K562 (cell line): ENCODE data around the gene SET. TPM values are rescaled to one million over a fixed set of nuclear protein-coding genes. Genes with fewer than 3 reads are reported as not detected.

Experiments used
- CBFB ChIP-seq: sonication (generic); formaldehyde crosslinking; IDR thresholded peaks from 2 replicates; pipeline ENCODE4 v1.4.0; 2020; ENCODE audit warnings: mild to moderate bottlenecking, missing genetic modification reagents
- CREB3 ChIP-seq: fragments of 450-650 bp; conservative IDR thresholded peaks from 2 replicates; pipeline ENCODE4 v1.6.1; 2016; ENCODE audit warnings: missing genetic modification characterization, low read depth, mild to moderate bottlenecking, missing compliant biosample characterization, moderate library complexity
- ELF4 ChIP-seq: fragments of 450-650 bp; formaldehyde crosslinking; IDR thresholded peaks from 2 replicates; pipeline ENCODE4 v1.4.0; 2022; ENCODE audit warnings: missing genetic modification characterization
- FOXK1 ChIP-seq: sonication (generic); formaldehyde crosslinking; IDR thresholded peaks from 2 replicates; pipeline ENCODE4 v1.8.0; 2022; ENCODE audit warnings: missing genetic modification reagents, mild to moderate bottlenecking, borderline replicate concordance
- GABPB1 ChIP-seq: sonication (generic); formaldehyde crosslinking; IDR thresholded peaks from 2 replicates; pipeline ENCODE4 v1.8.0; 2022; ENCODE audit warnings: mild to moderate bottlenecking, missing genetic modification reagents
- HDAC3 ChIP-seq: fragments of 450-650 bp; IDR thresholded peaks from 2 replicates; pipeline ENCODE4 v1.6.1; 2018; ENCODE audit warnings: borderline replicate concordance, mild to moderate bottlenecking, moderate library complexity; ENCODE audit not compliant: partially characterized antibody
- HEY1 ChIP-seq: fragments of 250-450 bp; sonication (Bioruptor Pico); IDR thresholded peaks from 2 replicates; pipeline ENCODE4 v1.5.0; 2020; ENCODE audit warnings: mild to moderate bottlenecking, moderate library complexity, borderline replicate concordance
- LEF1 ChIP-seq: fragments of 450-650 bp; IDR thresholded peaks from 2 replicates; pipeline ENCODE4 v1.6.1; 2016; ENCODE audit warnings: mild to moderate bottlenecking
- MTA2 ChIP-seq: fragments of 450-650 bp; IDR thresholded peaks from 2 replicates; pipeline ENCODE4 v1.6.1; 2016; ENCODE audit warnings: low read depth
- NCOA6 ChIP-seq: fragments of 450-650 bp; IDR thresholded peaks from 2 replicates; pipeline ENCODE4 v1.6.1; 2017; ENCODE audit warnings: mild to moderate bottlenecking
- NR2F6 ChIP-seq: fragments of 450-650 bp; formaldehyde crosslinking; IDR thresholded peaks from 2 replicates; pipeline ENCODE4 v1.4.0; 2020; ENCODE audit warnings: mild to moderate bottlenecking
- NUFIP1 ChIP-seq: fragments of 450-650 bp; IDR thresholded peaks from 2 replicates; pipeline ENCODE4 v1.6.1; 2018; ENCODE audit not compliant: partially characterized antibody
- POU5F1 ChIP-seq: fragments of 150-350 bp; IDR thresholded peaks from 2 replicates; pipeline ENCODE4 v1.6.1; 2014; ENCODE audit warnings: borderline replicate concordance, low read length, low read depth, mild to moderate bottlenecking; ENCODE audit not compliant: partially characterized antibody
- RFX7 ChIP-seq: fragments of 250-450 bp; sonication (Bioruptor Pico); IDR thresholded peaks from 2 replicates; pipeline ENCODE4 v1.5.1; 2021; ENCODE audit warnings: mild to moderate bottlenecking
- RNF2 ChIP-seq: sonication (generic); IDR thresholded peaks from 2 replicates; pipeline ENCODE4 v1.6.1; 2016
- SMARCC2 ChIP-seq: fragments of 450-650 bp; IDR thresholded peaks from 2 replicates; pipeline ENCODE4 v1.6.1; 2017; ENCODE audit warnings: antibody characterized with exemption, moderate library complexity, mild to moderate bottlenecking, low read depth
- ZNF184 ChIP-seq: sonication (generic); formaldehyde crosslinking; IDR thresholded peaks from 2 replicates; pipeline ENCODE4 v1.5.0; 2020; ENCODE audit warnings: missing genetic modification reagents
- ZNF717 ChIP-seq: fragments of 250-450 bp; sonication (Bioruptor Pico); IDR thresholded peaks from 2 replicates; pipeline ENCODE4 v1.5.0; 2021
- ZNF766 ChIP-seq: fragments of 200-800 bp; sonication (Bioruptor generic); conservative IDR thresholded peaks from 2 replicates; pipeline ENCODE4 v1.6.1; 2016; ENCODE audit warnings: missing genetic modification characterization, missing compliant biosample characterization
- polyA plus RNA-seq, 8 experiments: library from polyadenylated mRNA; depleted of rRNA in 4 of 8; stranded (reverse) in 5 of 8; unstranded in 3 of 8; fragments of >200 nt; fragmentation: Nextera tagmentation in 2 of 8; fragmentation: Illumina TruSeq in 1 of 8; extraction: Ambion mirVana in 2 of 8; extraction: Trizol in 1 of 8; gene quantifications; 2 replicates each; pipeline versions ENCODE4 v1.2.1 to v1.2.3, GENCODE V29; 2011 to 2014; ENCODE audit warnings: inconsistent platforms in 1 of 8, missing spikeins in 1 of 8
- total RNA-seq, 7 experiments: library from RNA; depleted of rRNA in 6 of 7; stranded (reverse); fragments of >200 nt in 6 of 7; fragmentation: Illumina TruSeq in 2 of 7; extraction: Trizol in 2 of 7; gene quantifications; 2 replicates each; pipeline versions ENCODE4 v1.2.1 to v1.2.3, GENCODE V29; 2011 to 2021; ENCODE audit warnings: low replicate concordance in 1 of 7
- TF ChIP-seq, protein P1 (sequence below), 2 experiments: fragments of 450-650 bp in 1 of 2; IDR thresholded peaks; 2 replicates each; pipeline ENCODE4 v1.6.1; 2011 to 2017; ENCODE audit warnings: low read depth in 2 of 2, antibody characterized with exemption in 1 of 2, borderline replicate concordance in 1 of 2, low read length in 1 of 2, mild to moderate bottlenecking in 1 of 2, mixed read lengths in 1 of 2; ENCODE audit not compliant: control insufficient read depth in 1 of 2
- TF ChIP-seq, protein P2 (sequence below): fragments of 450-650 bp; formaldehyde crosslinking; IDR thresholded peaks from 2 replicates; pipeline ENCODE4 v1.4.0; 2020; ENCODE audit warnings: mild to moderate bottlenecking, mixed read lengths
- TF ChIP-seq, protein P3 (sequence below), 2 experiments: fragments of 450-650 bp in 1 of 2; sonication (generic) in 1 of 2; formaldehyde crosslinking; conservative IDR thresholded peaks; 2 replicates each; pipeline versions ENCODE4 v1.4.0 to v1.8.1; 2020 to 2022; ENCODE audit warnings: mild to moderate bottlenecking in 1 of 2, missing genetic modification reagents in 1 of 2

The SET gene
- total and polyA plus RNA-seq, 9 of the 15 experiments (the other 6 are each of a cell fraction or from before 2014, with no cell fraction given), result 404 to 1,447 (median 907) TPM

- TF ChIP-seq, protein P1, sequence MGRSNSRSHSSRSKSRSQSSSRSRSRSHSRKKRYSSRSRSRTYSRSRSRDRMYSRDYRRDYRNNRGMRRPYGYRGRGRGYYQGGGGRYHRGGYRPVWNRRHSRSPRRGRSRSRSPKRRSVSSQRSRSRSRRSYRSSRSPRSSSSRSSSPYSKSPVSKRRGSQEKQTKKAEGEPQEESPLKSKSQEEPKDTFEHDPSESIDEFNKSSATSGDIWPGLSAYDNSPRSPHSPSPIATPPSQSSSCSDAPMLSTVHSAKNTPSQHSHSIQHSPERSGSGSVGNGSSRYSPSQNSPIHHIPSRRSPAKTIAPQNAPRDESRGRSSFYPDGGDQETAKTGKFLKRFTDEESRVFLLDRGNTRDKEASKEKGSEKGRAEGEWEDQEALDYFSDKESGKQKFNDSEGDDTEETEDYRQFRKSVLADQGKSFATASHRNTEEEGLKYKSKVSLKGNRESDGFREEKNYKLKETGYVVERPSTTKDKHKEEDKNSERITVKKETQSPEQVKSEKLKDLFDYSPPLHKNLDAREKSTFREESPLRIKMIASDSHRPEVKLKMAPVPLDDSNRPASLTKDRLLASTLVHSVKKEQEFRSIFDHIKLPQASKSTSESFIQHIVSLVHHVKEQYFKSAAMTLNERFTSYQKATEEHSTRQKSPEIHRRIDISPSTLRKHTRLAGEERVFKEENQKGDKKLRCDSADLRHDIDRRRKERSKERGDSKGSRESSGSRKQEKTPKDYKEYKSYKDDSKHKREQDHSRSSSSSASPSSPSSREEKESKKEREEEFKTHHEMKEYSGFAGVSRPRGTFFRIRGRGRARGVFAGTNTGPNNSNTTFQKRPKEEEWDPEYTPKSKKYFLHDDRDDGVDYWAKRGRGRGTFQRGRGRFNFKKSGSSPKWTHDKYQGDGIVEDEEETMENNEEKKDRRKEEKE (IDR thresholded peaks at IDR 0.05; ENCODE audit: borderline replicate concordance in 1 of 2, control insufficient read depth in 1 of 2, low read depth in 2 of 2, low read length in 1 of 2), result no peak
- TF ChIP-seq FOXK1 (CRISPR knock-in tag), result no peak
- TF ChIP-seq SMARCC2, result no peak
- TF ChIP-seq LEF1, result no peak
- TF ChIP-seq ZNF184 (CRISPR knock-in tag), result no peak
- TF ChIP-seq GABPB1 (CRISPR knock-in tag), result peak; percentile 58; the same call in 1 of the 2 replicates
- TF ChIP-seq, protein P2, sequence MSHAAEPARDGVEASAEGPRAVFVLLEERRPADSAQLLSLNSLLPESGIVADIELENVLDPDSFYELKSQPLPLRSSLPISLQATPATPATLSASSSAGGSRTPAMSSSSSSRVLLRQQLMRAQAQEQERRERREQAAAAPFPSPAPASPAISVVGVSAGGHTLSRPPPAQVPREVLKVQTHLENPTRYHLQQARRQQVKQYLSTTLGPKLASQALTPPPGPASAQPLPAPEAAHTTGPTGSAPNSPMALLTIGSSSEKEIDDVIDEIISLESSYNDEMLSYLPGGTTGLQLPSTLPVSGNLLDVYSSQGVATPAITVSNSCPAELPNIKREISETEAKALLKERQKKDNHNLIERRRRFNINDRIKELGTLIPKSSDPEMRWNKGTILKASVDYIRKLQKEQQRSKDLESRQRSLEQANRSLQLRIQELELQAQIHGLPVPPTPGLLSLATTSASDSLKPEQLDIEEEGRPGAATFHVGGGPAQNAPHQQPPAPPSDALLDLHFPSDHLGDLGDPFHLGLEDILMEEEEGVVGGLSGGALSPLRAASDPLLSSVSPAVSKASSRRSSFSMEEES (CRISPR knock-in tag), result no peak
- TF ChIP-seq RFX7, result no peak
- peak; percentile 50; the same call in 1 of the 2 replicates for TF ChIP-seq ELF4 (CRISPR knock-in tag)
- TF ChIP-seq, protein P3, sequence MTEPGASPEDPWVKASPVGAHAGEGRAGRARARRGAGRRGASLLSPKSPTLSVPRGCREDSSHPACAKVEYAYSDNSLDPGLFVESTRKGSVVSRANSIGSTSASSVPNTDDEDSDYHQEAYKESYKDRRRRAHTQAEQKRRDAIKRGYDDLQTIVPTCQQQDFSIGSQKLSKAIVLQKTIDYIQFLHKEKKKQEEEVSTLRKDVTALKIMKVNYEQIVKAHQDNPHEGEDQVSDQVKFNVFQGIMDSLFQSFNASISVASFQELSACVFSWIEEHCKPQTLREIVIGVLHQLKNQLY (CRISPR knock-in tag; conservative IDR thresholded peaks at IDR 0.05), result 0 out of 4 replicates have a peak, but pooled peaks of 1 of the 2 experiments have one; percentile 24
- no peak for TF ChIP-seq NUFIP1
- TF ChIP-seq ZNF766, result no peak
- no peak for TF ChIP-seq HDAC3
- TF ChIP-seq RNF2, result no peak
- no peak for TF ChIP-seq HEY1
- TF ChIP-seq MTA2, result no peak
- no peak for TF ChIP-seq POU5F1
- no peak for TF ChIP-seq NCOA6
- TF ChIP-seq NR2F6 (CRISPR knock-in tag), result no peak
- TF ChIP-seq CREB3 (tag), result no peak
- TF ChIP-seq ZNF717 (CRISPR knock-in tag), result no peak
- peak; percentile 79; the same call in 1 of the 2 replicates for TF ChIP-seq CBFB
These were observed 1.0 kb downstream of the SET start (continued) for GRCh38 chr9:128689820-128690683.
